ENCODE data around the gene ALPK1. TPM values are rescaled to one million over a fixed set of nuclear protein-coding genes. Genes with fewer than 3 reads are reported as not detected.

The ALPK1 gene
- polyA plus RNA-seq, 2 of the 4 experiments (the other 2 are of a cell fraction), result 3.5 to 15.9 TPM

- DNase-seq (ENCODE audit: low read depth in 1 of 2, low spot score in 1 of 2), result no peak
- POLR2A ChIA-PET, result no interaction called here
- ATAC-seq, result no peak
- CTCF ChIA-PET, result no interaction called here
- Histone ChIP-seq H3K27ac (no peak overlapping the region), H3K9me3 (no peaks in the 10 kb centered on the region), H3K4me3 (no peak overlapping the region), H3K4me1 (no peaks in the 10 kb centered on the region), H3K4me2 (no peak overlapping the region)
- no peak for TF ChIP-seq HEYL (CRISPR knock-in tag; IDR thresholded peaks at IDR 0.05)
- WGBS (ENCODE audit: missing lambda C conversion rate), result 69% methylated on average over 4 of the region's 4 CpGs
- FAIRE-seq, result no peak
Measured at GRCh38 chr4:112451831-112452230, 154.7 kb downstream of the ALPK1 start.

GRCh38 chr4:112453321-112453720, 156.2 kb downstream of the ALPK1 start:
- H3K4me3 ChIP-seq, result no peak overlapping the region
- CTCF ChIA-PET, result no interaction called here
- H3K9me3 ChIP-seq, result no peaks in the 10 kb centered on the region
- DNase-seq (ENCODE audit: low read depth in 1 of 2, low spot score in 1 of 2), result no peak
- WGBS (ENCODE audit: missing lambda C conversion rate), result 27% methylated on average over 2 of the region's 2 CpGs
- no peak overlapping the region for H3K27ac ChIP-seq
- no peak for TF ChIP-seq KDM5A (IDR thresholded peaks at IDR 0.05)
- TF ChIP-seq NR3C1 (IDR thresholded peaks at IDR 0.05), result no peak
- TF ChIP-seq ESRRA (IDR thresholded peaks at IDR 0.05; ENCODE audit: borderline replicate concordance, low read length), result no peak
- TF ChIP-seq FOSL2 (IDR thresholded peaks at IDR 0.05), result no peak
- TF ChIP-seq FOSL2 (CRISPR knock-in tag; IDR thresholded peaks at IDR 0.05), result no peak
- TF ChIP-seq ZFP36 (IDR thresholded peaks at IDR 0.05; ENCODE audit: borderline replicate concordance, partially characterized antibody), result no peak
- TF ChIP-seq EHMT2 (IDR thresholded peaks at IDR 0.05; ENCODE audit: low read depth), result no peak
- TF ChIP-seq ZSCAN20 (CRISPR knock-in tag; IDR thresholded peaks at IDR 0.05), result no peak
- no peak for TF ChIP-seq EHF (CRISPR knock-in tag; IDR thresholded peaks at IDR 0.05)
- H3K4me2 ChIP-seq, result no peak overlapping the region
- ATAC-seq, result no peak
- H3K4me1 ChIP-seq, result no peaks in the 10 kb centered on the region
- POLR2A ChIA-PET, result no interaction called here
- no peak for FAIRE-seq

GRCh38 chr4:112472318-112472717, 175.1 kb downstream of the ALPK1 start:
- no peak overlapping the region for H3K27ac ChIP-seq
- POLR2A ChIA-PET, result no interaction called here
- H3K4me1 ChIP-seq, result no peaks in the 10 kb centered on the region
- DNase-seq (ENCODE audit: low read depth in 1 of 2, low spot score in 1 of 2) (no peak), FAIRE-seq (no peak), ATAC-seq (no peak)
- H3K4me2 ChIP-seq, result no peak overlapping the region
- CTCF ChIA-PET, result no interaction called here
- TF ChIP-seq NFE2L2 (conservative IDR thresholded peaks at IDR 0.05; ENCODE audit: low read length), result no peak
- no peak for TF ChIP-seq NPAS2 (CRISPR knock-in tag; IDR thresholded peaks at IDR 0.05; ENCODE audit: borderline replicate concordance)
- no peak for TF ChIP-seq EHMT2 (IDR thresholded peaks at IDR 0.05; ENCODE audit: low read depth)
- no peak for TF ChIP-seq ZSCAN20 (CRISPR knock-in tag; IDR thresholded peaks at IDR 0.05)
- TF ChIP-seq, protein P1, sequence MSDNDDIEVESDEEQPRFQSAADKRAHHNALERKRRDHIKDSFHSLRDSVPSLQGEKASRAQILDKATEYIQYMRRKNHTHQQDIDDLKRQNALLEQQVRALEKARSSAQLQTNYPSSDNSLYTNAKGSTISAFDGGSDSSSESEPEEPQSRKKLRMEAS (IDR thresholded peaks at IDR 0.05), result no peak
- TF ChIP-seq, protein P2, sequence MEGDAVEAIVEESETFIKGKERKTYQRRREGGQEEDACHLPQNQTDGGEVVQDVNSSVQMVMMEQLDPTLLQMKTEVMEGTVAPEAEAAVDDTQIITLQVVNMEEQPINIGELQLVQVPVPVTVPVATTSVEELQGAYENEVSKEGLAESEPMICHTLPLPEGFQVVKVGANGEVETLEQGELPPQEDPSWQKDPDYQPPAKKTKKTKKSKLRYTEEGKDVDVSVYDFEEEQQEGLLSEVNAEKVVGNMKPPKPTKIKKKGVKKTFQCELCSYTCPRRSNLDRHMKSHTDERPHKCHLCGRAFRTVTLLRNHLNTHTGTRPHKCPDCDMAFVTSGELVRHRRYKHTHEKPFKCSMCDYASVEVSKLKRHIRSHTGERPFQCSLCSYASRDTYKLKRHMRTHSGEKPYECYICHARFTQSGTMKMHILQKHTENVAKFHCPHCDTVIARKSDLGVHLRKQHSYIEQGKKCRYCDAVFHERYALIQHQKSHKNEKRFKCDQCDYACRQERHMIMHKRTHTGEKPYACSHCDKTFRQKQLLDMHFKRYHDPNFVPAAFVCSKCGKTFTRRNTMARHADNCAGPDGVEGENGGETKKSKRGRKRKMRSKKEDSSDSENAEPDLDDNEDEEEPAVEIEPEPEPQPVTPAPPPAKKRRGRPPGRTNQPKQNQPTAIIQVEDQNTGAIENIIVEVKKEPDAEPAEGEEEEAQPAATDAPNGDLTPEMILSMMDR (IDR thresholded peaks at IDR 0.05), result no peak
- no peak for TF ChIP-seq JUNB (IDR thresholded peaks at IDR 0.05)
- no peak for TF ChIP-seq HDAC2 (IDR thresholded peaks at IDR 0.05)
- TF ChIP-seq ELK1 (IDR thresholded peaks at IDR 0.05; ENCODE audit: low read depth, low read length), result no peak
- no peak for TF ChIP-seq ZNF302 (CRISPR knock-in tag; IDR thresholded peaks at IDR 0.05)
- no peak for TF ChIP-seq TP53 (CRISPR knock-in tag; IDR thresholded peaks at IDR 0.05)
- TF ChIP-seq NR3C1 (IDR thresholded peaks at IDR 0.05), result no peak
- no peak for TF ChIP-seq POLR2AphosphoS2 (conservative IDR thresholded peaks at IDR 0.05; ENCODE audit: low read length)
- no peak for TF ChIP-seq RARB (CRISPR knock-in tag; IDR thresholded peaks at IDR 0.05)
- TF ChIP-seq MAZ (IDR thresholded peaks at IDR 0.05; ENCODE audit: borderline replicate concordance, low read depth, low read length), result no peak
- TF ChIP-seq CHD4 (IDR thresholded peaks at IDR 0.05; ENCODE audit: borderline replicate concordance), result no peak
- no peak for TF ChIP-seq GATA3 (IDR thresholded peaks at IDR 0.05; ENCODE audit: borderline replicate concordance)
- TF ChIP-seq, protein P3, sequence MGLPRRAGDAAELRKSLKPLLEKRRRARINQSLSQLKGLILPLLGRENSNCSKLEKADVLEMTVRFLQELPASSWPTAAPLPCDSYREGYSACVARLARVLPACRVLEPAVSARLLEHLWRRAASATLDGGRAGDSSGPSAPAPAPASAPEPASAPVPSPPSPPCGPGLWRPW (IDR thresholded peaks at IDR 0.05), result no peak
- no peaks in the 10 kb centered on the region for H3K9me3 ChIP-seq
- H3K4me3 ChIP-seq, result no peak overlapping the region

Data from A549 (cell line).